HUES6 (cell line): ENCODE data around the gene SYT15.

Experiments used
- H3K27ac ChIP-seq: 2 replicates; pipeline ENCODE4 v1.7.0; 2013; ENCODE audit warnings: low read depth, mild to moderate bottlenecking, low read length, inconsistent platforms
- H3K27me3 ChIP-seq: 2 replicates; pipeline ENCODE4 v1.6.1; 2013; ENCODE audit warnings: low read length; ENCODE audit not compliant: control insufficient read depth, insufficient read depth
- H3K36me3 ChIP-seq: 2 replicates; pipeline ENCODE4 v1.6.1; 2013; ENCODE audit warnings: low read length; ENCODE audit not compliant: control insufficient read depth, insufficient read depth
- H3K4me1 ChIP-seq: 2 replicates; pipeline ENCODE4 v1.6.1; 2013; ENCODE audit warnings: low read length; ENCODE audit not compliant: control insufficient read depth, insufficient read depth
- H3K4me3 ChIP-seq: 2 replicates; pipeline ENCODE4 v1.5.1; 2013; ENCODE audit warnings: low read depth, low read length
- H3K9ac ChIP-seq: one replicate; pipeline ENCODE4 v1.6.1; 2013; ENCODE audit warnings: mild to moderate bottlenecking, low read length
- H3K9me3 ChIP-seq: 2 replicates; pipeline ENCODE4 v1.6.1; 2013; ENCODE audit warnings: low read depth, low read length; ENCODE audit not compliant: control insufficient read depth, insufficient read depth

SYT15 gene

GRCh38 chr10:46546591-46547540, 32.1 kb upstream of the SYT15 start:
- Histone ChIP-seq H3K36me3 (peaks cover 20% of the 10 kb centered on the region), H3K4me3 (no peak overlapping the region), H3K9ac (no peak overlapping the region), H3K4me1 (peaks cover 21% of the 10 kb centered on the region), H3K27ac (no peak overlapping the region), H3K27me3 (0 out of 2 replicates have a peak, but pooled peaks cover 3% of the 10 kb centered on the region), H3K9me3 (no peaks in the 10 kb centered on the region)

GRCh38 chr10:46547541-46548497, 31.1 kb upstream of the SYT15 start:
- Histone ChIP-seq H3K36me3 (peaks cover 29% of the 10 kb centered on the region), H3K4me1 (peaks cover 14% of the 10 kb centered on the region; the same call in 1 of the 2 replicates), H3K9me3 (no peaks in the 10 kb centered on the region), H3K4me3 (no peak overlapping the region), H3K9ac (no peak overlapping the region), H3K27ac (no peak overlapping the region), H3K27me3 (0 out of 2 replicates have a peak, but pooled peaks cover 3% of the 10 kb centered on the region)

GRCh38 chr10:46548498-46549090, 30.3 kb upstream of the SYT15 start:
- Histone ChIP-seq H3K4me3 (no peak overlapping the region), H3K9ac (no peak overlapping the region), H3K27me3 (0 out of 2 replicates have a peak, but pooled peaks cover under 1% of the 10 kb centered on the region), H3K4me1 (peaks cover 11% of the 10 kb centered on the region; the same call in 1 of the 2 replicates), H3K9me3 (no peaks in the 10 kb centered on the region), H3K27ac (no peak overlapping the region), H3K36me3 (peaks cover 31% of the 10 kb centered on the region)

GRCh38 chr10:46549171-46550075, 29.5 kb upstream of the SYT15 start:
- Histone ChIP-seq H3K4me3 (no peak overlapping the region), H3K9ac (no peak overlapping the region), H3K27me3 (no peaks in the 10 kb centered on the region; the same call in 1 of the 2 replicates), H3K9me3 (no peaks in the 10 kb centered on the region), H3K36me3 (peaks cover 34% of the 10 kb centered on the region), H3K27ac (no peak overlapping the region), H3K4me1 (peaks cover 11% of the 10 kb centered on the region; the same call in 1 of the 2 replicates)

DNA sequence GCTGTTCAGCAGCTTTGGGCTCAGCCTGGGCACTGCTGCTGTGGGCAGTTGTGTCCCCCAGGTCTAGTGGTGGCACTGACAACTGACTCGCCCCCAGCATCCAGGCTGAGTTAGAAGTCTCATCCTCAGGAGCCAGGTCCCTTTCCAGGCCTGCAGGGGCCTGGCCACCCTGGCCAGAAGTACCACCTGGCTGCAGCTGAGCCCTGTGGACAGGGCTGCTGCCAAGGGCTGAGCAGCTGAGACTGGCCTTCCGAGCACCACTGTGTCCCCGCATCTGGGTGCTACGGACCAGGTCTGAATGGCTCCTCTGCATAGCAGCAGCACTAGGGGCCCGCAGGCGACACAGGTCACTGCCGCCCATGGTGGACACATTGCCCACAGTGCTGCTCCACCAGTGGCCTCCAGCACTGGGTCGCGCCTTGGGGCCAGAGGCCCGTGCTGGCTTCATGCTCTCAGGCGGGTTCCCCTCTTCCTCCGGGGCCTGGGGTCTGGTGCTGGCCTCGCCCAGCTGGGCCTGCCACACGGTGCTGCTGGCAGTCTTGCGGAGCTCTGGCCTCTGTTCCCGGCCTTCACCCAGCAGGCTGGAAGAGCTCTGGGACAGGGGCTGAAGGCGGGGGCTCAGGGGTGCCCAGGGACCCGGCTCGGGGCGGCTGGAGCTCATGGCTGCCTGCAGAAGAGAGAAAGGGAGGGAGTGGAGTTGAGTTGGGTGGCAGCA, 28.7 kb upstream of the SYT15 start:
- Histone ChIP-seq H3K36me3 (peaks cover 34% of the 10 kb centered on the region), H3K9ac (no peak overlapping the region), H3K4me3 (no peak overlapping the region), H3K9me3 (no peaks in the 10 kb centered on the region), H3K27me3 (peaks cover 5% of the 10 kb centered on the region; the same call in 1 of the 2 replicates), H3K27ac (no peak overlapping the region), H3K4me1 (peaks cover 13% of the 10 kb centered on the region)

DNA sequence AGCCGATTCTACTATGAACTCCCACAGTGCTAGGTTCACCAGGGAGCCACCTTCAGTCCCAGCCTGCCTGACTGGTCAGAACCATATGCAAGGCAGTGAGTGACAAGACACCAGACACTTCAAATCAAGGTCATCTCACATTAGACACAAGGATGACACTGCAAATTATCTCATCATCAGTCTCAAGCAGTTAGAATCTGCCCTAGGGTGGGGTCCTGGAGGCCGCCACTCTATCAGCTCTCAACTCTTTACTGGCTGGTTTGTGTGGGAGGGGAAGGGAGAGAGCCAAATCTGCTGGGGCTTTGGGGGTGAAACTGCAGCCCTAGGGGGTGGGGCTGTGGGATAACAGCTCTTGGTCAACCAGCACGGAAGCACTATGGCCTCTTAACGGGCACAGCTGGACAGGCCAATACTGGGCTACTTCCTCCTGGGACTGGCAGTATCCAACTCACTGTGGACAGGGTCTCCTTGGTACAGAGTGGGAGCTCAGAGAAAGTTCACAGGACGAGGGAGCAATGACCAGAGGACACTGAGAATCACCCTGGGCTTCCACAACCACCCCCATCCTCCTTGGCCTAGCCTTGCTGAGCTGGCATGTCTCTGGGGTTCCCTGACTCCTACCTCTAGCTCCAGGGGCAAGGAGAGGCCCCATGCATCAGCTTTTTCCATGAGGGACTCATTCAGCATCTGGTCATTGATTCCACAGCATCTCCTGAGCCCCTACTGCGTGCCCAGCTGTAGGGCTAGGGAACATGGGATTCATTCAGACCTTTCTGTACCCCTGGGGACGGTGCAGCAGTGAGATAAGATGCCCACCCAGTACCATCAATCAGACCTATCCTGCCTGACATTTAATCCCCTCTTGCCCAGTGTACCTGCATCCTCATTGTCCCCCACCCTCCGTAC, 27.9 kb upstream of the SYT15 start:
- Histone ChIP-seq H3K27ac (no peak overlapping the region), H3K4me3 (no peak overlapping the region), H3K9me3 (no peaks in the 10 kb centered on the region), H3K27me3 (peaks cover 12% of the 10 kb centered on the region; the same call in 1 of the 2 replicates), H3K9ac (no peak overlapping the region), H3K4me1 (peaks cover 18% of the 10 kb centered on the region), H3K36me3 (peaks cover 34% of the 10 kb centered on the region)

GRCh38 chr10:46551701-46552525, 27.0 kb upstream of the SYT15 start:
- no peak overlapping the region for H3K4me3 ChIP-seq
- peaks cover 18% of the 10 kb centered on the region for H3K4me1 ChIP-seq
- H3K36me3 ChIP-seq = peaks cover 34% of the 10 kb centered on the region
- no peak overlapping the region for H3K9ac ChIP-seq
- H3K27me3 ChIP-seq = peaks cover 18% of the 10 kb centered on the region
- H3K27ac ChIP-seq = no peak overlapping the region
- no peaks in the 10 kb centered on the region for H3K9me3 ChIP-seq

DNA sequence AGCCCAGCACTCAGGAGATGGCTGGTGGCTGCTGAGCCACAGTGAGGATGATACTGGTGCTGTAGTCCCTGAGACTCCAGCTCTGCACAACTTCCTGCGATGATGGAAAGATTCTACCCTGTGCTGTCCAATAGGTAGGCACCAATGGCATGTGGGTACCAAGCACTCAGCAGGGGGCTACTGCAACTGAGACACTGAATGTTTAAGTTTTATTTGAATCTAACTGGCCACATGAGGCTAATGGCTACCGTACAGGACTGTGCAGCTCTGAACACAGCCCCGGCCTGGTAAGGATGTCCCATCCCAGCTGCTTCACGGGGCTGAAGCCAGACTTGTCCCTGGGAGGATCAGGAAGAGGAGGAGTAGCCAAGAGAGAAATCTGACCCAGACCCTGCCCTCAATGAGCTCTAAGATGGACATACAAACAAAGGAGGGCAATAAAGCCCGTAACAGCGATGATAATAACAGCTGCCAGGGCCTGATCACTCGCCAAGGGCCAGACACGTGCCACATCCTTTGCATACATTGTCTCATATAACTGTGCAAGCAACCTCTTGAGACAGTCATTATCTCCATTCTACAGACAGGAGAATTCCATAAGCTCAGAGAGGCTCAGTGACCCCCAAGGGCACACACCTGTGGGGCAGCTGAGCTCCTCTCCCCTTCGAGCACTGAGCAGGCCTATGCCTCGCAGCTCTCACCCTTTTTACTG, 26.2 kb upstream of the SYT15 start:
- H3K4me1 ChIP-seq = peaks cover 18% of the 10 kb centered on the region
- peaks cover 34% of the 10 kb centered on the region for H3K36me3 ChIP-seq
- H3K9ac ChIP-seq = no peak overlapping the region
- H3K27ac ChIP-seq = no peak overlapping the region
- H3K4me3 ChIP-seq = no peak overlapping the region
- H3K9me3 ChIP-seq = no peaks in the 10 kb centered on the region
- H3K27me3 ChIP-seq = peaks cover 26% of the 10 kb centered on the region
